WTC11 (cell line): Measurements from ENCODE around the gene TYW1B.

Source experiments
- CBFB ChIP-seq: sonication (generic); formaldehyde crosslinking; IDR thresholded peaks from 2 replicates; pipeline ENCODE4 v1.8.1; 2022; ENCODE audit warnings: mild to moderate bottlenecking, low read depth, missing genetic modification reagents
- CREB1 ChIP-seq: sonication (generic); formaldehyde crosslinking; IDR thresholded peaks from 2 replicates; pipeline ENCODE4 v1.8.0; 2023; ENCODE audit warnings: mild to moderate bottlenecking, missing genetic modification reagents
- CTCF ChIP-seq: fragments of 200-600 bp; IDR thresholded peaks from 2 replicates; pipeline ENCODE4 v1.8.0; 2022; ENCODE audit warnings: antibody characterized with exemption
- NR2C2 ChIP-seq: sonication (generic); formaldehyde crosslinking; IDR thresholded peaks from 2 replicates; pipeline ENCODE4 v1.8.0; 2022; ENCODE audit warnings: mild to moderate bottlenecking, missing genetic modification reagents
- SMAD3 ChIP-seq: sonication (generic); formaldehyde crosslinking; IDR thresholded peaks from 2 replicates; pipeline ENCODE4 v1.8.0; 2022; ENCODE audit warnings: missing genetic modification reagents, mild to moderate bottlenecking, borderline replicate concordance
- ZNF219 ChIP-seq: sonication (generic); formaldehyde crosslinking; IDR thresholded peaks from 2 replicates; pipeline ENCODE4 v1.8.0; 2023; ENCODE audit warnings: missing genetic modification reagents, mild to moderate bottlenecking, borderline replicate concordance
- TF ChIP-seq, protein P1 (sequence below): sonication (generic); formaldehyde crosslinking; IDR thresholded peaks from 2 replicates; pipeline ENCODE4 v1.8.1; 2022; ENCODE audit warnings: low read depth, mild to moderate bottlenecking, moderate library complexity, missing genetic modification reagents, borderline replicate concordance
- TF ChIP-seq, protein P2 (sequence below): fragments of 250-450 bp; sonication (Bioruptor Pico); IDR thresholded peaks from 2 replicates; pipeline ENCODE4 v2.1.2; 2022; ENCODE audit warnings: mild to moderate bottlenecking, moderate library complexity

GRCh38 chr7:72781631-72782030, 46.4 kb downstream of the TYW1B start:
- TF ChIP-seq ZNF219 (CRISPR knock-in tag), result no peak
- TF ChIP-seq, protein P1, sequence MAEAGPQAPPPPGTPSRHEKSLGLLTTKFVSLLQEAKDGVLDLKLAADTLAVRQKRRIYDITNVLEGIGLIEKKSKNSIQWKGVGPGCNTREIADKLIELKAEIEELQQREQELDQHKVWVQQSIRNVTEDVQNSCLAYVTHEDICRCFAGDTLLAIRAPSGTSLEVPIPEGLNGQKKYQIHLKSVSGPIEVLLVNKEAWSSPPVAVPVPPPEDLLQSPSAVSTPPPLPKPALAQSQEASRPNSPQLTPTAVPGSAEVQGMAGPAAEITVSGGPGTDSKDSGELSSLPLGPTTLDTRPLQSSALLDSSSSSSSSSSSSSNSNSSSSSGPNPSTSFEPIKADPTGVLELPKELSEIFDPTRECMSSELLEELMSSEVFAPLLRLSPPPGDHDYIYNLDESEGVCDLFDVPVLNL (CRISPR knock-in tag), result no peak
- TF ChIP-seq CBFB (CRISPR knock-in tag), result no peak
- TF ChIP-seq, protein P2, sequence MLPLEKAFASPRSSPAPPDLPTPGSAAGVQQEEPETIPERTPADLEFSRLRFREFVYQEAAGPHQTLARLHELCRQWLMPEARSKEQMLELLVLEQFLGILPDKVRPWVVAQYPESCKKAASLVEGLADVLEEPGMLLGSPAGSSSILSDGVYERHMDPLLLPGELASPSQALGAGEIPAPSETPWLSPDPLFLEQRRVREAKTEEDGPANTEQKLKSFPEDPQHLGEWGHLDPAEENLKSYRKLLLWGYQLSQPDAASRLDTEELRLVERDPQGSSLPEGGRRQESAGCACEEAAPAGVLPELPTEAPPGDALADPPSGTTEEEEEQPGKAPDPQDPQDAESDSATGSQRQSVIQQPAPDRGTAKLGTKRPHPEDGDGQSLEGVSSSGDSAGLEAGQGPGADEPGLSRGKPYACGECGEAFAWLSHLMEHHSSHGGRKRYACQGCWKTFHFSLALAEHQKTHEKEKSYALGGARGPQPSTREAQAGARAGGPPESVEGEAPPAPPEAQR, result no peak
- no peak for TF ChIP-seq SMAD3 (CRISPR knock-in tag)
- no peak for TF ChIP-seq CTCF
- no peak for TF ChIP-seq NR2C2 (CRISPR knock-in tag)
- no peak for TF ChIP-seq CREB1
